IMR-90 (cell line): ENCODE measurements around the gene FBP1. TPM values are rescaled to one million over a fixed set of nuclear protein-coding genes. Genes with fewer than 3 reads are reported as not detected.

Experiments used
- ATAC-seq: fragments of 200-7000 bp; cut with Tn5 transposase; 2 replicates; pipeline ENCODE4 v1.9.1; 2020; ENCODE audit warnings: low read depth, mild to moderate bottlenecking, moderate library complexity
- BruUV-seq: library from RNA; stranded (reverse); fragments of 400-500 nt; replicated peaks from 2 replicates; lab custom pipeline; 2021; lab: Mats Ljungman, UMichigan
- CTCF ChIA-PET: fragments of 300-600 bp; formaldehyde crosslinking; extraction: SDS; loops from one replicate; lab custom pipeline; 2021; ENCODE audit warnings: antibody characterized with exemption; lab: Yijun Ruan, JAX
- POLR2A ChIA-PET: fragments of 300-600 bp; sonication (Branson Sonifier 250); formaldehyde crosslinking; loops from one replicate; lab custom pipeline; 2022; ENCODE audit warnings: antibody characterized with exemption; ENCODE audit not compliant: unreplicated experiment; lab: Charles Lee
- DNase-seq: peaks from one replicate; pipeline ENCODE4 v3.0.0; 2013
- H2AFZ ChIP-seq: replicated peaks from 2 replicates; pipeline ENCODE3; 2013; ENCODE audit warnings: low read length, mild to moderate bottlenecking; ENCODE audit not compliant: poor library complexity
- H2AK5ac ChIP-seq: 2 replicates; pipeline ENCODE4 v1.6.1; 2013; ENCODE audit warnings: low read depth, low read length, inconsistent platforms
- H2AK9ac ChIP-seq: replicated peaks from 2 replicates; pipeline ENCODE3; 2013; ENCODE audit warnings: mild to moderate bottlenecking, low read depth, low read length, moderate library complexity; ENCODE audit not compliant: poor library complexity
- H2BK120ac ChIP-seq: 2 replicates; pipeline ENCODE4 v1.6.1; 2013; ENCODE audit warnings: low read depth, low read length, inconsistent platforms
- H2BK15ac ChIP-seq: 3 replicates; pipeline ENCODE4 v1.6.1; 2013; ENCODE audit warnings: low read depth, low read length, inconsistent platforms
- H2BK20ac ChIP-seq: 2 replicates; pipeline ENCODE4 v1.6.1; 2013; ENCODE audit warnings: low read depth, mild to moderate bottlenecking, inconsistent platforms, low read length, moderate library complexity
- H2BK5ac ChIP-seq: 2 replicates; pipeline ENCODE4 v1.6.1; 2013; ENCODE audit warnings: mild to moderate bottlenecking, low read depth, low read length, inconsistent platforms; ENCODE audit not compliant: poor library complexity, severe bottlenecking
- H3K14ac ChIP-seq: replicated peaks from 2 replicates; pipeline ENCODE4 v1.6.1; 2013; ENCODE audit warnings: low read depth, low read length, inconsistent platforms
- H3K18ac ChIP-seq: 2 replicates; pipeline ENCODE4 v1.6.1; 2013; ENCODE audit warnings: low read depth, low read length, control low read depth
- H3K23ac ChIP-seq: 2 replicates; pipeline ENCODE4 v1.6.1; 2013; ENCODE audit warnings: low read depth, low read length, inconsistent platforms
- H3K27ac ChIP-seq: 2 replicates; pipeline ENCODE4 v1.5.1; 2013; ENCODE audit warnings: mild to moderate bottlenecking, control low read depth, low read length; ENCODE audit not compliant: insufficient read depth
- H3K27me3 ChIP-seq: 2 replicates; pipeline ENCODE4 v1.6.1; 2013; ENCODE audit warnings: low read length; ENCODE audit not compliant: control insufficient read depth, insufficient read depth
- H3K36me3 ChIP-seq: 2 replicates; pipeline ENCODE4 v1.6.1; 2013; ENCODE audit warnings: low read length, mixed read lengths; ENCODE audit not compliant: control insufficient read depth, insufficient read depth
- H3K4ac ChIP-seq: 2 replicates; pipeline ENCODE4 v1.6.1; 2013; ENCODE audit warnings: low read depth, low read length, inconsistent platforms
- H3K4me1 ChIP-seq: 2 replicates; pipeline ENCODE4 v1.6.1; 2013; ENCODE audit warnings: low read length, mixed read lengths; ENCODE audit not compliant: control insufficient read depth, insufficient read depth
- H3K4me2 ChIP-seq: 2 replicates; pipeline ENCODE4 v1.6.1; 2013; ENCODE audit warnings: low read depth, mild to moderate bottlenecking, control low read depth, low read length, moderate library complexity
- H3K4me3 ChIP-seq: 2 replicates; pipeline ENCODE4 v1.5.1; 2013; ENCODE audit warnings: low read depth, mild to moderate bottlenecking, control low read depth, low read length, moderate library complexity; ENCODE audit not compliant: insufficient read depth
- H3K56ac ChIP-seq: 2 replicates; pipeline ENCODE4 v1.6.1; 2013; ENCODE audit warnings: low read length, inconsistent platforms; ENCODE audit not compliant: insufficient read depth; ENCODE audit errors: extremely low read depth
- H3K79me1 ChIP-seq, 2 experiments: 2 replicates each; pipeline ENCODE4 v1.6.1; 2013; ENCODE audit warnings: low read length in 2 of 2, inconsistent platforms in 1 of 2, low read depth in 1 of 2
- H3K9ac ChIP-seq: 2 replicates; pipeline ENCODE4 v1.6.1; 2013; ENCODE audit warnings: low read depth, low read length, control low read depth
- H3K9me1 ChIP-seq: 2 replicates; pipeline ENCODE4 v1.6.1; 2013; ENCODE audit warnings: low read length, inconsistent platforms; ENCODE audit not compliant: insufficient read depth
- H3K9me3 ChIP-seq: 2 replicates; pipeline ENCODE4 v1.6.1; 2013; ENCODE audit warnings: low read length; ENCODE audit not compliant: control insufficient read depth, insufficient read depth
- H4K20me1 ChIP-seq: 2 replicates; pipeline ENCODE4 v1.6.1; 2013; ENCODE audit warnings: low read length, inconsistent platforms; ENCODE audit not compliant: insufficient read depth
- H4K5ac ChIP-seq: 2 replicates; pipeline ENCODE4 v1.6.1; 2013; ENCODE audit warnings: mild to moderate bottlenecking, low read depth, low read length, control low read depth
- H4K8ac ChIP-seq, 2 experiments: 2 replicates each; pipeline ENCODE4 v1.6.1; 2013; ENCODE audit warnings: low read depth in 2 of 2, low read length in 2 of 2, control low read depth in 1 of 2, inconsistent platforms in 1 of 2
- H4K91ac ChIP-seq: 2 replicates; pipeline ENCODE4 v1.6.1; 2013; ENCODE audit warnings: low read depth, low read length, inconsistent platforms; ENCODE audit not compliant: insufficient read depth
- CEBPB ChIP-seq: IDR thresholded peaks from 2 replicates; pipeline ENCODE4 v1.6.1; 2012; ENCODE audit warnings: low read depth, low read length, improper control_type of control experiment
- CHD1 ChIP-seq: IDR thresholded peaks from 2 replicates; pipeline ENCODE4 v1.6.1; 2012; ENCODE audit warnings: low read depth, low read length, improper control_type of control experiment
- RAD21 ChIP-seq: IDR thresholded peaks from 2 replicates; pipeline ENCODE4 v1.6.1; 2012; ENCODE audit warnings: low read length, improper control_type of control experiment
- RFX5 ChIP-seq: IDR thresholded peaks from 2 replicates; pipeline ENCODE4 v1.8.0; 2012; ENCODE audit warnings: low read depth, mild to moderate bottlenecking, low read length, moderate library complexity
- SMC3 ChIP-seq: fragments of 150-350 bp; IDR thresholded peaks from 2 replicates; pipeline ENCODE4 v1.6.1; 2016; ENCODE audit warnings: low read depth, mild to moderate bottlenecking, antibody characterized with exemption, low read length, moderate library complexity
- USF2 ChIP-seq: fragments of 150-350 bp; IDR thresholded peaks from 2 replicates; pipeline ENCODE4 v1.6.1; 2017; ENCODE audit warnings: mild to moderate bottlenecking, antibody characterized with exemption, low read length, low read depth
- WGBS, 2 experiments: methylation state at CpG; one replicate each; pipeline versions ENCODE4 v1.1.5 to v1.1.7; 2013; ENCODE audit warnings: missing lambda C conversion rate in 2 of 2; ENCODE audit not compliant: insufficient read length in 1 of 2; ENCODE audit errors: extremely low coverage in 2 of 2; 5-methylcytosine and 5-hydroxymethylcytosine counted together
- dilution Hi-C: fragments of 300-500 bp; cut with HindIII; formaldehyde crosslinking; loops from one replicate; pipeline ENCODE4 v1.14.3; 2018; ENCODE audit warnings: low sequenced_read_pairs; ENCODE audit not compliant: unreplicated experiment
- in situ Hi-C: fragments of 300-500 bp; cut with MboI; formaldehyde crosslinking; loops from 3 replicates; pipeline ENCODE4 v1.14.3; 2019; ENCODE audit warnings: low sequenced_read_pairs, inconsistent platforms, mixed read lengths
- intact Hi-C: fragments of 100-400 bp; cut with micrococcal nuclease; formaldehyde crosslinking; loops from 2 replicates; pipeline ENCODE4 v1.10.0; 2022
- polyA plus RNA-seq, 3 experiments: library from polyadenylated mRNA; depleted of rRNA; stranded (reverse); fragments of >200 nt; gene quantifications; 2 replicates each; pipeline ENCODE4 v1.2.3, GENCODE V29; 2012; ENCODE audit warnings: low replicate concordance in 1 of 3
- total RNA-seq: library from RNA; depleted of rRNA; stranded (reverse); fragments of >200 nt; gene quantifications from 2 replicates; pipeline ENCODE4 v1.2.3, GENCODE V29; 2012

FBP1 gene
- total and polyA plus RNA-seq, 2 of the 4 experiments (the other 2 are of a cell fraction): not detected

DNA sequence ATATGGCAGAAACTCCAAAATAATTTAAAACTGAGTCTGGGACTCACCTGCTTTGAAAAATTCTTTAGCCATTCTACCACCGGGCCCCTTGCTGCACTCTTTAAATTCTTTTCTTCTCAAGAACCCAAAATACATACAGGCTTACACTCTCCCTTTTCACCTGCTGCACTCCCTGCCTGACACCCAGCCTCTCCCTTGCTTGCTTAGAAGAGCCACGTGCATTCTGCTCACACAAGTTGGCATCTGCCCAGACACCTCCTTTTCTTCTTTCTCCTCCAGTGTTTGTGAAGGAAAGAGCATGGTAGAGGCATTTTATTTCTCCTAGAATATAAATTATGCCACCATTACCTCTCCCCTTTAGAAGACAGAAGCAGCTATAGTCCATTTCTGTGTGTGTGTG is 48.1 kb upstream of the FBP1 start:
- H3K4ac ChIP-seq: no peak overlapping the region
- H3K27me3 ChIP-seq: peaks cover 17% of the 10 kb centered on the region
- H2AFZ ChIP-seq: no peak overlapping the region
- no peak for ATAC-seq
- no peak overlapping the region for H3K18ac ChIP-seq
- no peak overlapping the region for H2BK5ac ChIP-seq
- BruUV-seq: no TSS peak
- no peaks in the 10 kb centered on the region for H3K4me1 ChIP-seq
- H2AK9ac ChIP-seq: no peak overlapping the region
- in situ Hi-C loops: loop anchor here (10.0 kb wide), 1 partner anchor 317 kb away; no protein-coding TSS in a partner anchor
- no peak overlapping the region for H3K14ac ChIP-seq
- POLR2A ChIA-PET: no interaction called here
- no peaks in the 10 kb centered on the region for H4K20me1 ChIP-seq
- H3K27ac ChIP-seq: no peak overlapping the region
- H3K9me1 ChIP-seq: no peaks in the 10 kb centered on the region
- no peak overlapping the region for H4K5ac ChIP-seq
- no peak for TF ChIP-seq USF2
- no peak for TF ChIP-seq RAD21
- no peak for TF ChIP-seq SMC3
- no peak for TF ChIP-seq CHD1
- no peak for TF ChIP-seq RFX5
- TF ChIP-seq CEBPB: no peak
- no peak overlapping the region for H4K8ac ChIP-seq
- dilution Hi-C loops: no loop called here
- WGBS, 2 experiments: 75% methylated on average over 1 of the region's 2 CpGs; no CpG with 5 or more reads in 1 of the 2 experiments
- no peak overlapping the region for H2AK5ac ChIP-seq
- H2BK20ac ChIP-seq: no peak overlapping the region
- DNase-seq: no peak
- H3K36me3 ChIP-seq: no peaks in the 10 kb centered on the region
- no peak overlapping the region for H3K23ac ChIP-seq
- no peak overlapping the region for H2BK120ac ChIP-seq
- no peak overlapping the region for H3K56ac ChIP-seq
- peaks cover 2% of the 10 kb centered on the region; the same call in 1 of the 2 replicates for H3K9me3 ChIP-seq
- H2BK15ac ChIP-seq: no peak overlapping the region
- no peak overlapping the region for H3K4me3 ChIP-seq
- CTCF ChIA-PET: interaction anchor here (1.0 kb wide), 1 partner anchor 10 kb away, joined by 3 read pairs; no protein-coding TSS in a partner anchor
- intact Hi-C loops: no loop called here
- H3K4me2 ChIP-seq: no peak overlapping the region
- H3K79me1 ChIP-seq: no peaks in the 10 kb centered on the region
- H4K91ac ChIP-seq: no peak overlapping the region
- no peak overlapping the region for H3K9ac ChIP-seq
